SU-DHL-6 (cell line): Measurements from ENCODE around the gene NLRP4.

Experiments used
- H2AFZ ChIP-seq: fragments of 200-600 bp; sonication (generic); 2 replicates; pipeline ENCODE4 v1.6.1; 2014; ENCODE audit warnings: low read depth, mild to moderate bottlenecking, moderate library complexity, mixed read lengths, antibody characterized with exemption, low read length; ENCODE audit not compliant: severe bottlenecking
- H3F3A ChIP-seq: fragments of 200-600 bp; shearing (Covaris generic); 2 replicates; pipeline ENCODE4 v1.6.0; 2016; ENCODE audit warnings: antibody characterized with exemption, mild to moderate bottlenecking; ENCODE audit not compliant: insufficient read depth
- H3K27ac ChIP-seq: fragments of 200-600 bp; sonication (generic); 2 replicates; pipeline ENCODE4 v1.5.1; 2016; ENCODE audit warnings: low read depth, mild to moderate bottlenecking, low read length, moderate library complexity, mixed read lengths
- H3K27me3 ChIP-seq: fragments of 200-600 bp; sonication (generic), shearing (Covaris generic); 2 replicates; pipeline ENCODE4 v1.6.0; 2014; ENCODE audit warnings: mild to moderate bottlenecking, low read length
- H3K36me3 ChIP-seq: fragments of 200-600 bp; sonication (generic); 2 replicates; pipeline ENCODE4 v1.6.1; 2014; ENCODE audit warnings: mild to moderate bottlenecking, low read length, mixed read lengths
- H3K4me2 ChIP-seq: fragments of 300-600, 200-600 bp; shearing (Covaris generic), sonication (generic); 2 replicates; pipeline ENCODE4 v1.6.0; 2014; ENCODE audit warnings: low read length, low read depth, mild to moderate bottlenecking; ENCODE audit not compliant: poor library complexity, severe bottlenecking
- H3K4me3 ChIP-seq: fragments of 200-600 bp; sonication (generic); 2 replicates; pipeline ENCODE4 v1.5.1; 2014; ENCODE audit warnings: antibody characterized with exemption, low read length, mild to moderate bottlenecking, mixed read lengths; ENCODE audit not compliant: insufficient read depth, poor library complexity, severe bottlenecking
- H3K79me2 ChIP-seq: fragments of 200-600 bp; sonication (generic); 2 replicates; pipeline ENCODE4 v1.6.1; 2014; ENCODE audit warnings: mild to moderate bottlenecking, low read length, moderate library complexity; ENCODE audit not compliant: insufficient read depth
- H3K9ac ChIP-seq: fragments of 200-600 bp; sonication (generic); 2 replicates; pipeline ENCODE4 v1.7.0; 2014; ENCODE audit warnings: mild to moderate bottlenecking, low read length
- H3K9me2 ChIP-seq: fragments of 200-600 bp; sonication (generic); replicated peaks from 2 replicates; pipeline ENCODE4 v1.6.1; 2014; ENCODE audit warnings: low read length; ENCODE audit not compliant: insufficient read depth
- H3K9me3 ChIP-seq: fragments of 200-600 bp; sonication (generic); 2 replicates; pipeline ENCODE4 v1.6.1; 2014; ENCODE audit warnings: low read length, mixed read lengths; ENCODE audit not compliant: insufficient read depth
- H4K20me1 ChIP-seq: fragments of 200-600 bp; sonication (generic); 2 replicates; pipeline ENCODE4 v1.6.1; 2014; ENCODE audit warnings: low read depth, mild to moderate bottlenecking, antibody characterized with exemption, low read length, moderate library complexity, mixed read lengths
- CTCF ChIP-seq: fragments of 200-600 bp; sonication (generic); IDR thresholded peaks from one replicate; pipeline ENCODE4 v1.5.1; 2017; ENCODE audit warnings: antibody characterized with exemption, mild to moderate bottlenecking, low read length, moderate library complexity; ENCODE audit not compliant: insufficient read depth, poor library complexity, severe bottlenecking
- EZH2phosphoT487 ChIP-seq: fragments of 200-600 bp; sonication (generic), shearing (Covaris generic); conservative IDR thresholded peaks from 2 replicates; pipeline ENCODE4 v1.6.1; 2018; ENCODE audit warnings: mild to moderate bottlenecking, antibody characterized with exemption, low read length, moderate library complexity, mixed read lengths

NLRP4 gene, protein sequence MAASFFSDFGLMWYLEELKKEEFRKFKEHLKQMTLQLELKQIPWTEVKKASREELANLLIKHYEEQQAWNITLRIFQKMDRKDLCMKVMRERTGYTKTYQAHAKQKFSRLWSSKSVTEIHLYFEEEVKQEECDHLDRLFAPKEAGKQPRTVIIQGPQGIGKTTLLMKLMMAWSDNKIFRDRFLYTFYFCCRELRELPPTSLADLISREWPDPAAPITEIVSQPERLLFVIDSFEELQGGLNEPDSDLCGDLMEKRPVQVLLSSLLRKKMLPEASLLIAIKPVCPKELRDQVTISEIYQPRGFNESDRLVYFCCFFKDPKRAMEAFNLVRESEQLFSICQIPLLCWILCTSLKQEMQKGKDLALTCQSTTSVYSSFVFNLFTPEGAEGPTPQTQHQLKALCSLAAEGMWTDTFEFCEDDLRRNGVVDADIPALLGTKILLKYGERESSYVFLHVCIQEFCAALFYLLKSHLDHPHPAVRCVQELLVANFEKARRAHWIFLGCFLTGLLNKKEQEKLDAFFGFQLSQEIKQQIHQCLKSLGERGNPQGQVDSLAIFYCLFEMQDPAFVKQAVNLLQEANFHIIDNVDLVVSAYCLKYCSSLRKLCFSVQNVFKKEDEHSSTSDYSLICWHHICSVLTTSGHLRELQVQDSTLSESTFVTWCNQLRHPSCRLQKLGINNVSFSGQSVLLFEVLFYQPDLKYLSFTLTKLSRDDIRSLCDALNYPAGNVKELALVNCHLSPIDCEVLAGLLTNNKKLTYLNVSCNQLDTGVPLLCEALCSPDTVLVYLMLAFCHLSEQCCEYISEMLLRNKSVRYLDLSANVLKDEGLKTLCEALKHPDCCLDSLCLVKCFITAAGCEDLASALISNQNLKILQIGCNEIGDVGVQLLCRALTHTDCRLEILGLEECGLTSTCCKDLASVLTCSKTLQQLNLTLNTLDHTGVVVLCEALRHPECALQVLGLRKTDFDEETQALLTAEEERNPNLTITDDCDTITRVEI

GRCh38 chr19:55836340-55836739, at the start of gene NLRP4:
Gene NLRP4, plus strand, starts transcription at chr19:55836540. Its CDS starts 15,541 bp downstream, at chr19:55852081.
- no peaks in the 10 kb centered on the region for H3K9me3 ChIP-seq
- TF ChIP-seq EZH2phosphoT487 (no peak), CTCF (no peak)

DNA sequence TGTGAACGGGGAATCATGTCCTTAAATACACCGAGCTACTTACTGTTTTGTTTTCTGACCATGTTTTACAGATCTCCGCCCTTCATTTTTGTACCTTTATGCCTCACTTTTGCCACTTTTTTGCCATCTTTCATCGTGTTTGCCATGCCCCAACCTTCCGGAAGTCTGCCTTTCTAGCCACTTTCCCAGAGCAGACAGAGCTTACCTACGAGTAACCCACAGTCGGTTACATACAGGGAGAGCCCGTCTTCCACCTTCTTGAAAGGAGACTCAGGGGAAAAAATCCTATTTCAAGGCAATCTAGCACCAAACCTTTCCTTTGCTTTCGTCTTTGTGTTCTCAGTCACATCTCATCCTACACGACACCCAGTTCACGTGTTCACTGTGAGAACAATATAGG, 41.3 kb upstream of the NLRP4 start:
- no peaks in the 10 kb centered on the region for H3K9me3 ChIP-seq
- H3K27me3 ChIP-seq = no peaks in the 10 kb centered on the region
- H2AFZ ChIP-seq = no peak overlapping the region
- H3K9ac ChIP-seq = no peak overlapping the region
- no peak overlapping the region for H3K4me3 ChIP-seq
- H3K79me2 ChIP-seq = peaks cover 13% of the 10 kb centered on the region
- no peak overlapping the region for H3K4me2 ChIP-seq
- peaks cover 5% of the 10 kb centered on the region; the same call in 1 of the 2 replicates for H3F3A ChIP-seq
- no peaks in the 10 kb centered on the region for H4K20me1 ChIP-seq
- no peaks in the 10 kb centered on the region for H3K9me2 ChIP-seq
- peaks cover 50% of the 10 kb centered on the region for H3K36me3 ChIP-seq
- H3K27ac ChIP-seq = no peak overlapping the region
- no peak for TF ChIP-seq EZH2phosphoT487
- no peak for TF ChIP-seq CTCF

More at GRCh38 chr19:55836340-55836739, at the start of gene NLRP4:
- H3K4me3 ChIP-seq = no peak within 1 kb of the TSS
- H3K79me2 ChIP-seq = peaks cover 4% of the 10 kb centered on the region; the same call in 1 of the 2 replicates
- H3K9me2 ChIP-seq = no peaks in the 10 kb centered on the region
- H3K9ac ChIP-seq = no peak within 1 kb of the TSS
- H2AFZ ChIP-seq = no peak within 1 kb of the TSS
- no peak within 1 kb of the TSS for H3K27ac ChIP-seq
- H3F3A ChIP-seq = peaks cover 42% of the 10 kb centered on the region
- H3K36me3 ChIP-seq = no peaks in the 10 kb centered on the region
- H3K4me2 ChIP-seq = no peak within 1 kb of the TSS
- no peaks in the 10 kb centered on the region for H4K20me1 ChIP-seq
- no peaks in the 10 kb centered on the region for H3K27me3 ChIP-seq

DNA sequence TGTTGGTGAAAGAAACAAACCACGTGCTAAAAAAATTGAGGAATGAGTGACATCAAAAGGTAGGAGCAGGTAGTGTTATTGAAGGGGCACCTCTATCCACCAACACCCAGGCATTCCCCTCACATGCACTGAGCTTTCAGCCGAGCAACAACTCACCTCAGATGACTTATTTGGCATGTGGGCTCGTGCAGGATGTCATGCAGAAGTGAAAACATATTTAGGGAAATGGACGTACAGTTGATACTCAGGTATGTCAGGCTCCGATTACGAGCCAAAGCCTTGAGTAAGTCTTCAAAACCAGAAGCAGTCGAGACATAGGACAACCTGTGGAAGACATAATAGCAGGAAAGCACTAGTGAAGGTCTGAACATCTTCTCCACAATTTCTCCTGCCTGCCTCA, 34.9 kb upstream of the NLRP4 start:
- TF ChIP-seq CTCF (no peak), EZH2phosphoT487 (no peak)
- H3K27ac ChIP-seq = peak overlapping the region; percentile 51
- H3K9me2 ChIP-seq = no peaks in the 10 kb centered on the region
- H3K79me2 ChIP-seq = peaks cover 75% of the 10 kb centered on the region
- H2AFZ ChIP-seq = no peak overlapping the region
- H3K4me3 ChIP-seq = no peak overlapping the region
- no peaks in the 10 kb centered on the region for H3F3A ChIP-seq
- peak overlapping the region; percentile 7; the same call in 1 of the 2 replicates for H3K9ac ChIP-seq
- H3K9me3 ChIP-seq = no peaks in the 10 kb centered on the region
- no peaks in the 10 kb centered on the region for H4K20me1 ChIP-seq
- no peaks in the 10 kb centered on the region for H3K27me3 ChIP-seq
- H3K4me2 ChIP-seq = peak overlapping the region; percentile 32
- peaks cover 32% of the 10 kb centered on the region for H3K36me3 ChIP-seq
